Mesendoderm (in vitro differentiated cells): ENCODE measurements around the gene A4GALT.

Experiments used
- DNase-seq: peaks from one replicate; pipeline ENCODE4 v3.0.0; 2013
- H2AK5ac ChIP-seq: 2 replicates; pipeline ENCODE4 v1.6.1; 2013; ENCODE audit warnings: low read length, inconsistent platforms
- H2BK120ac ChIP-seq: 2 replicates; pipeline ENCODE4 v1.6.1; 2013; ENCODE audit warnings: low read depth, mild to moderate bottlenecking, low read length, moderate library complexity, mixed read lengths
- H2BK15ac ChIP-seq: replicated peaks from 2 replicates; pipeline ENCODE4 v1.6.1; 2013; ENCODE audit warnings: low read depth, mild to moderate bottlenecking, moderate library complexity
- H2BK5ac ChIP-seq: 2 replicates; pipeline ENCODE4 v1.6.1; 2013; ENCODE audit warnings: low read length, inconsistent platforms
- H3K18ac ChIP-seq: 2 replicates; pipeline ENCODE4 v1.6.1; 2013; ENCODE audit warnings: mild to moderate bottlenecking, low read length, mixed read lengths
- H3K23ac ChIP-seq: one replicate; pipeline ENCODE4 v1.6.1; 2013; ENCODE audit warnings: low read length
- H3K27ac ChIP-seq: 2 replicates; pipeline ENCODE4 v1.5.1; 2013; ENCODE audit warnings: low read depth, mild to moderate bottlenecking, inconsistent platforms, low read length, moderate library complexity
- H3K27me3 ChIP-seq: 2 replicates; pipeline ENCODE4 v1.6.1; 2013; ENCODE audit warnings: low read length, control low read depth, mild to moderate bottlenecking, inconsistent platforms; ENCODE audit not compliant: insufficient read depth, poor library complexity
- H3K36me3 ChIP-seq: 2 replicates; pipeline ENCODE4 v1.6.1; 2013; ENCODE audit warnings: low read length, inconsistent platforms; ENCODE audit not compliant: control insufficient read depth, insufficient read depth
- H3K4ac ChIP-seq: one replicate; pipeline ENCODE4 v1.6.1; 2013; ENCODE audit warnings: low read depth, mild to moderate bottlenecking, low read length, moderate library complexity
- H3K4me1 ChIP-seq: 2 replicates; pipeline ENCODE4 v1.6.1; 2013; ENCODE audit warnings: low read depth, low read length, inconsistent platforms; ENCODE audit not compliant: control insufficient read depth
- H3K4me2 ChIP-seq: 2 replicates; pipeline ENCODE4 v1.6.1; 2013; ENCODE audit warnings: low read length
- H3K4me3 ChIP-seq: 2 replicates; pipeline ENCODE4 v1.5.1; 2013; ENCODE audit warnings: mild to moderate bottlenecking, low read length
- H3K56ac ChIP-seq: one replicate; pipeline ENCODE4 v1.6.1; 2013; ENCODE audit warnings: low read length
- H3K79me1 ChIP-seq: 2 replicates; pipeline ENCODE4 v1.6.1; 2013; ENCODE audit warnings: low read length, inconsistent platforms
- H3K79me2 ChIP-seq: 2 replicates; pipeline ENCODE4 v1.6.1; 2013; ENCODE audit warnings: mild to moderate bottlenecking, low read length; ENCODE audit not compliant: control insufficient read depth, insufficient read depth
- H3K9ac ChIP-seq: 2 replicates; pipeline ENCODE4 v1.6.1; 2013; ENCODE audit warnings: low read length, inconsistent platforms
- H4K5ac ChIP-seq: one replicate; pipeline ENCODE4 v1.6.1; 2013; ENCODE audit warnings: low read length
- H4K8ac ChIP-seq: one replicate; pipeline ENCODE4 v1.6.1; 2013; ENCODE audit warnings: low read depth, mild to moderate bottlenecking, control low read depth, low read length, moderate library complexity
- WGBS: extraction: QIAGEN DNeasy Blood & Tissue Kit; methylation state at CpG from one replicate; pipeline ENCODE4 v1.1.7; 2013; ENCODE audit warnings: low lambda C conversion rate, missing lambda C conversion rate; ENCODE audit not compliant: insufficient coverage; ENCODE audit errors: extremely low coverage; 5-methylcytosine and 5-hydroxymethylcytosine counted together

The A4GALT gene

DNA sequence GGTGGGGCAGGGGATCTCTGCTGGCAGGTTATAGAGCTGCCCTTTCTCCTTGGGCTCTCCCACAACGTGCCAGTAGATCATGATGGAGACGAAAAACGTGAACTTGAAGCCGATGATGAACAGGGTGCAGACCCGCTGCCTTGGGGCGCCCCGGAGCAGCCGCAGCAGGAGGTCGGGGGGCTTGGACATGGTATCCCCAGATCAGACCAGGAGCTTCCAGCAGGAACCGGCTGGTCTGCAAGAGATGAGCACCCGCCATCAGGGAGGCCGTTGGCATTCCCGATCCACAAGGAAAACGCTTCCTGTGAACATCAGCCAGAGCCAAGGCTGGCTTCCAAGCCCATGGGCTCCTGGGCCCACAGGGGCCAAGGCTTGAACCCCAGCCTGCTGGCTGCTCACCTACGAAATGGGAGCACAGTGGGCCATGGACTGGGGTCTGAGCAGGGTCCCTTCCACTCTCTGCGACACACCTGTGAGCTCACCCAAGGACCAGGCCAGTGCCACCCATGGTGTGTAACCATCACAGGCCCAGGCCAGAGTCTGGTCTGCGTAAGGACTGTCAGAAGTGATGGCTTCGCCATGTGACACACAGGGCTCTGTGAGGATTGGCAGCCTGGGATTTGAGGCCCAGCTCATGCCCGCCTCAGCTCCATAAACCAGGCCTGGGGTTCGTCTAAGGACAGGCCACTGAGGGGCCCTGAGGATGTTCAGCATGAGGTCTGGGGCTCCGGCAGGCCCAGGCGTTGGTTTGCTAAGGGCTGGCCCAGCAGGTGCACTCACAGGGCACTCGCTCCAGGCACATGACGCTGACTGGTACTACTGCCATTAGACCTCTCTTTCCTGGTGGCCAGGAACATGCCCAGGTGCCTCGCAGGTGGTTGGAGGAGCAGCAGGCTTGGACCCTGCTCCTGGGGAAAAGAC, 26.6 kb downstream of the A4GALT start:
- no peak overlapping the region for H2AK5ac ChIP-seq
- no CpG with 5 or more reads among the region's 25 CpGs for WGBS
- no peaks in the 10 kb centered on the region for H3K36me3 ChIP-seq
- H2BK120ac ChIP-seq = no peak overlapping the region
- H4K5ac ChIP-seq = no peak overlapping the region
- H3K18ac ChIP-seq = no peak overlapping the region
- H3K4me1 ChIP-seq = peaks cover 3% of the 10 kb centered on the region
- H3K4me2 ChIP-seq = no peak overlapping the region
- H2BK15ac ChIP-seq = no peak overlapping the region
- DNase-seq = no peak
- H3K27me3 ChIP-seq = no peaks in the 10 kb centered on the region
- H4K8ac ChIP-seq = no peak overlapping the region
- no peak overlapping the region for H3K27ac ChIP-seq
- no peak overlapping the region for H3K9ac ChIP-seq
- no peaks in the 10 kb centered on the region for H3K79me2 ChIP-seq
- H3K4ac ChIP-seq = no peak overlapping the region
- no peaks in the 10 kb centered on the region for H3K79me1 ChIP-seq
- no peak overlapping the region for H3K4me3 ChIP-seq
- no peak overlapping the region for H3K23ac ChIP-seq
- no peak overlapping the region for H2BK5ac ChIP-seq
- no peak overlapping the region for H3K56ac ChIP-seq

DNA sequence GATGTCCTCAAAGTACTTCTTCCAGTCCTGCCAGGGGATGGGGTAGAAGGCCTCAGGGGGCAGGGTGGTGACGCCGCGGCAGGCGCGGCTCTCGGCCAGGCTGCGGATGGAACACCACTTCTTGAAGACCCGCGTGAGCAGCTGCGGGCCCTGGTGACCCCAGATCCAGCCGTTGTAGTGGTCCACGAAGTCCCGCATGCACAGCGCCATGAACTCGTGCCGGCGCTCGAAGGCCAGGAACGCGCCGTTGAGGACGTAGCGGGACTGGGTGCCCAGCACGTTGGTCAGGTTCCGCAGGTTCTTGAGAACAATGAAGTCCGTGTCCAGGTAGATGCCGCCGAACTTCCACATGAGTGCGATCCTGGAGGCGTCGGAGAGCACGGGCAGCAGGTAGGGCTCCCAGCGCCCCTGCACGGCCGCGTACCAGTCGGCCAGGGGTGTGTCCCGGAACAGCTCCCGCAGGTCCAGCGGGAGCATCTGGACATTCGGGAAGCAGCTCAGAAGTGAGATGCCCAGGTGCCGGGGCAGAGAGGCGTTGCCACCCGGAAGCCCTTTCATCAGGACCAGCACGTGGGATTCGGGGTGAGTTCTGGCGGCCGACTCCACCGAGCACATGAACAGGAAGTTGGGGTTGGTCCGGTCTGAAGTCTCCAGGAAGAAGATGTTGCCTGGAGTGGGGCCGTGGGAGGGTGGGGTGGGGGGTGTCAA, 27.5 kb downstream of the A4GALT start:
- peaks cover 5% of the 10 kb centered on the region for H3K4me1 ChIP-seq
- H3K9ac ChIP-seq = no peak overlapping the region
- no peak overlapping the region for H2BK120ac ChIP-seq
- no peak overlapping the region for H3K4me2 ChIP-seq
- H3K23ac ChIP-seq = no peak overlapping the region
- no peaks in the 10 kb centered on the region for H3K79me1 ChIP-seq
- H3K56ac ChIP-seq = no peak overlapping the region
- no peak overlapping the region for H3K18ac ChIP-seq
- H2BK5ac ChIP-seq = no peak overlapping the region
- no peak overlapping the region for H3K4me3 ChIP-seq
- H3K36me3 ChIP-seq = no peaks in the 10 kb centered on the region
- H2AK5ac ChIP-seq = no peak overlapping the region
- no peak overlapping the region for H4K8ac ChIP-seq
- H2BK15ac ChIP-seq = no peak overlapping the region
- WGBS = no CpG with 5 or more reads among the region's 51 CpGs
- H3K4ac ChIP-seq = no peak overlapping the region
- no peak overlapping the region for H3K27ac ChIP-seq
- DNase-seq = no peak
- no peak overlapping the region for H4K5ac ChIP-seq
- no peaks in the 10 kb centered on the region for H3K27me3 ChIP-seq
- H3K79me2 ChIP-seq = no peaks in the 10 kb centered on the region

DNA sequence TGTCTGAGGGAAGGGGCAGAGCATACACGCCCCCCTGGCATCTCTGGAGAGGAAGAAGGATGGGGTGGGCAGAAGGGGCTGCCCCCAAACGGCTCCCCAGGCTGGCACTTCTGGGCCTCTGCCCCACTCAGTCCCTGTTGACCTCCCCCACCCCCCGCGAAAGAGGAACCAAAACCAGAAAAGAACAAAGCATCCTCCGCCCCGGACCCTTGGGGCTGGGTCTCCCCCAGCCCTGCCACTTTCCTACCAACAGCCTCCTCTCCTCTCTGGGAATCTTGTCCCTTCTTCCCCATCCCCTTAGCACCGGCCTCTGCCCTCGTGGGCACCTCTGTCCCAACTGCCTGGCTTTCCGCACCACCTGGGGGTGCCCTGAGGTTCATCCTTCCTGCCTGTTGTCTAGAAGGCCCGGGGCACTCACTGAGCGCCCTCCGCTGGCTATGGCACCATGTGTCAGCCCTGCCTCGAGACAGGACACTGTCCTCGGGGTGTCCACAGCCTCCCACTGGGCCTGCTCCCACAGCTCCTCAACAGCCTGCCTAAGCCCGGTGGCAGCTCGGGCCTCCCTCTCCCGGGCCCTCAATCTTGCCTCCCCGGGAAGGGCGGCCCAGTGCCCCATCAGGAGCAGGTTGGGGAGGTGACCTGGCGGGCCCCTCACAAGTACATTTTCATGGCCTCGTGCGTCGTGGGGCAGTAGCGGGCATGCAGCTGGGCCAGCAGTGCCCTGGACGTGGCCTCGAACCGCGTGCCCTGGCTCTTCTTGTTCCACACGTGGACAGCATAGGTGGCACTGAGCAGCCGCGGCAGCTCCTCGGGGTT, 28.2 kb downstream of the A4GALT start:
- Histone ChIP-seq H3K36me3 (no peaks in the 10 kb centered on the region), H3K4me1 (peaks cover 5% of the 10 kb centered on the region), H2BK15ac (no peak overlapping the region), H3K79me1 (no peaks in the 10 kb centered on the region), H4K5ac (no peak overlapping the region), H3K56ac (no peak overlapping the region), H3K27ac (no peak overlapping the region), H2BK5ac (no peak overlapping the region), H2BK120ac (no peak overlapping the region), H3K18ac (no peak overlapping the region), H3K9ac (no peak overlapping the region), H3K23ac (no peak overlapping the region), H3K27me3 (no peaks in the 10 kb centered on the region), H3K4ac (no peak overlapping the region), H2AK5ac (no peak overlapping the region), H3K4me3 (no peak overlapping the region), H4K8ac (no peak overlapping the region), H3K4me2 (no peak overlapping the region), H3K79me2 (no peaks in the 10 kb centered on the region)
- DNase-seq = peak; percentile 22
- no CpG with 5 or more reads among the region's 32 CpGs for whole genome bisulfite sequencing

DNA sequence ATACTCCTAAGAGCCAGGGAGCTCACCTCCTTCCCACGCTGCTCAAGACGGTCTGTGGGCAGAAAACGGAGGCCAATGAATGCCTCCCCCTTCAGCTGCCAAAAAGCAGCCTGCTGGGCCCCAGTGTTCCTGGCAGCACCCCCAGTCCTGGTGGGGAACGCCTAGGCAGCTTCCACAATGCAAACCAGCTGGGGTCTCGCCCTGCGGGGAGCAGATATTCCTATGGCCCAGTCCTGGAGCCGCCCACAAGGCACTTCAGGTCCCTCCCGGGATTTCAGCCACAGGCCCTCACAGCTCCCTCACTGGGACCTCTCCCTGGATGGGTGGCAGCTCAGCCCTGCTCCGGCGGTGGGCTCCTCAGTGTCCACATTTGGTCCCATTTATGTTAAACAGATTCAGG, 29.2 kb downstream of the A4GALT start:
- H3K56ac ChIP-seq = no peak overlapping the region
- H2BK120ac ChIP-seq = no peak overlapping the region
- DNase-seq = no peak
- no peak overlapping the region for H2AK5ac ChIP-seq
- no peak overlapping the region for H4K5ac ChIP-seq
- H3K18ac ChIP-seq = no peak overlapping the region
- no peak overlapping the region for H2BK15ac ChIP-seq
- no peak overlapping the region for H3K23ac ChIP-seq
- no peaks in the 10 kb centered on the region for H3K36me3 ChIP-seq
- no peak overlapping the region for H2BK5ac ChIP-seq
- WGBS = no CpG with 5 or more reads among the region's 10 CpGs
- no peaks in the 10 kb centered on the region for H3K27me3 ChIP-seq
- H3K79me2 ChIP-seq = no peaks in the 10 kb centered on the region
- no peaks in the 10 kb centered on the region for H3K79me1 ChIP-seq
- H4K8ac ChIP-seq = no peak overlapping the region
- no peak overlapping the region for H3K4me2 ChIP-seq
- H3K4me1 ChIP-seq = peaks cover 5% of the 10 kb centered on the region
- no peak overlapping the region for H3K4me3 ChIP-seq
- H3K9ac ChIP-seq = no peak overlapping the region
- H3K4ac ChIP-seq = no peak overlapping the region
- H3K27ac ChIP-seq = no peak overlapping the region

DNA sequence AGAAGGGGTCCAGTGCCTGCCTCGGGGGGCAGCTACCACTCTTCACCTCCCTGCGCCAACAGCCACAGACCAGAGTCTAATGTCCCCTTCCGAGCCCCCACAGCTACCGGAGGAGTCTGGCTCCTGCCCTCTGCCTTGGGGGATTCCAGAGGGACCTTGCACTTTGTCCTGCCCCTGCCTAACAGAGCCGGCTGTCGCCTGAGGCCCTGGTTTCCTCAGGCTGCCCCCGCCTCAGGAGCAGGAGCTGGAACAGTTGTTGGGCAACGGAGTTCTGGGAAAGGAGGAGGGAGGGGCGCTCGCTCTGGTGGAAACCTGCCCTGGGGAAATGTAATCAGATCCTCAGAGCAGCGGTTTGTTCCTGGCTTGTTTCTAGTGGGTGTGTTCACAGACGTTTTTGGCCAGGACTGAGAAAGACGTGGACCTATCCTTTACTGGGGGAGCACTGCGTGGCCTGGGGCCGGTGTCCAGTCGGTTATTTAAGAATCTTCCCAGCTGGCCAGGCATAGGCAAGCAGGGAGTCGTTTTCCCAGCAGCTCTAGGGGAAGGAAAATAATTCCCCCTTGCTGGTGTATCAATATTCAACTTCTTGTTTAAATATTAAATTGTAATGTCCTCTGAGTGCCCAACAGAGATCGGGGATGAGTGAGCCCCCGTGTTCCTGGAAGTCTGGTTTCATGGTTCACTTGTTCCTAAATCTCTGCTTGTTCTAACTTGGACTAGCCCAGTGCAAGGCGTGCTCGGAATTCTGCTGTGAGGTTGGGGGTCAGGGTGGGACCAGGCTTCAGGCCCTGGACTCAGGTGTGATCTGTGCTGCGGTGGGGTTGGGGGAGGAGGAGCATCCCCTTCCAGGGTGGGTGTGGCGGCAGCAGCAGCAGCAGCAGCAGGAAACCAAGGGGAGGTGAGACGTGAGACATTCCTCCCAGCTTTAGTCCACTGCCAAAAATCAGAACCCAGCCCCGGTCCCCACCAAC, 32.1 kb downstream of the A4GALT start:
- no peak overlapping the region for H4K5ac ChIP-seq
- H4K8ac ChIP-seq = no peak overlapping the region
- no CpG with 5 or more reads among the region's 25 CpGs for WGBS
- H2BK15ac ChIP-seq = no peak overlapping the region
- H3K56ac ChIP-seq = peak overlapping the region; percentile 64
- peak overlapping the region; percentile 17 for H3K4ac ChIP-seq
- no peak overlapping the region for H3K27ac ChIP-seq
- H3K18ac ChIP-seq = no peak overlapping the region
- peak; percentile 89 for DNase-seq
- peaks cover 5% of the 10 kb centered on the region for H3K4me1 ChIP-seq
- H3K27me3 ChIP-seq = no peaks in the 10 kb centered on the region
- no peaks in the 10 kb centered on the region for H3K79me2 ChIP-seq
- no peak overlapping the region for H3K23ac ChIP-seq
- no peak overlapping the region for H2BK120ac ChIP-seq
- H3K4me2 ChIP-seq = no peak overlapping the region
- no peaks in the 10 kb centered on the region for H3K36me3 ChIP-seq
- no peak overlapping the region for H3K4me3 ChIP-seq
- H2BK5ac ChIP-seq = no peak overlapping the region
- H2AK5ac ChIP-seq = no peak overlapping the region
- peak overlapping the region; percentile 15 for H3K9ac ChIP-seq
- no peaks in the 10 kb centered on the region for H3K79me1 ChIP-seq
